Measurements from ENCODE around the gene ENKUR.

The ENKUR gene

DNA sequence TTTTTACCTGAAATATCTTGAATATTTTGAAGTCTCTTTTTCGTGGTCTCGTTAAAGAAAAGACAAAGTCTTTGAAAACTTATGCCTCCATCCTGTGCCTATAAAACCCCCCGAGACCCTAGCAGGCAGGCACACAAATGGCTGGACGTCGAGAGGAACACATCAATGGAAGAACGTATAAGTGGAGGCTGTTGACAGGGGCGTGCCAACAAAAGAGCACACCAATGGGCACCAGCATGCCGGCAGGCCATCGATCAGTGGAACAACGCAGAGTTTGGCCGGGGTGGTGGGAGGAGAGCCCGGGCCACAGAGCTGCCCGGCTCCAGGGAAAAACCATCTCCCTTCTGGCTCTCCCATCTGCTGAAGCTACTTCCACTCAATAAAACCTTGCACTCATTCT is 24.7 kb downstream of the ENKUR start:
- Histone ChIP-seq H3K27ac (no peak overlapping the region), H3K4me2 (no peak overlapping the region), H3K4me1 (ENCODE audit: low read depth, poor library complexity, severe bottlenecking) (no peaks in the 10 kb centered on the region), H3K4me3 (IDR thresholded peaks at IDR 0.05; ENCODE audit: insufficient read depth, low read depth, low read length) (no peak overlapping the region), H3K36me3 (ENCODE audit: insufficient read depth) (no peaks in the 10 kb centered on the region), H3K27me3 (ENCODE audit: insufficient read depth, low read depth) (no peaks in the 10 kb centered on the region), H2AFZ (ENCODE audit: low read depth) (no peak overlapping the region), H3K79me2 (ENCODE audit: insufficient read depth, low read depth) (no peaks in the 10 kb centered on the region), H4K20me1 (ENCODE audit: insufficient read depth) (no peaks in the 10 kb centered on the region), H3K9ac (no peak overlapping the region)
- TF ChIP-seq, protein P1, sequence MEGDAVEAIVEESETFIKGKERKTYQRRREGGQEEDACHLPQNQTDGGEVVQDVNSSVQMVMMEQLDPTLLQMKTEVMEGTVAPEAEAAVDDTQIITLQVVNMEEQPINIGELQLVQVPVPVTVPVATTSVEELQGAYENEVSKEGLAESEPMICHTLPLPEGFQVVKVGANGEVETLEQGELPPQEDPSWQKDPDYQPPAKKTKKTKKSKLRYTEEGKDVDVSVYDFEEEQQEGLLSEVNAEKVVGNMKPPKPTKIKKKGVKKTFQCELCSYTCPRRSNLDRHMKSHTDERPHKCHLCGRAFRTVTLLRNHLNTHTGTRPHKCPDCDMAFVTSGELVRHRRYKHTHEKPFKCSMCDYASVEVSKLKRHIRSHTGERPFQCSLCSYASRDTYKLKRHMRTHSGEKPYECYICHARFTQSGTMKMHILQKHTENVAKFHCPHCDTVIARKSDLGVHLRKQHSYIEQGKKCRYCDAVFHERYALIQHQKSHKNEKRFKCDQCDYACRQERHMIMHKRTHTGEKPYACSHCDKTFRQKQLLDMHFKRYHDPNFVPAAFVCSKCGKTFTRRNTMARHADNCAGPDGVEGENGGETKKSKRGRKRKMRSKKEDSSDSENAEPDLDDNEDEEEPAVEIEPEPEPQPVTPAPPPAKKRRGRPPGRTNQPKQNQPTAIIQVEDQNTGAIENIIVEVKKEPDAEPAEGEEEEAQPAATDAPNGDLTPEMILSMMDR (conservative IDR thresholded peaks at IDR 0.05; ENCODE audit: low read depth, low read length) = no peak

DNA sequence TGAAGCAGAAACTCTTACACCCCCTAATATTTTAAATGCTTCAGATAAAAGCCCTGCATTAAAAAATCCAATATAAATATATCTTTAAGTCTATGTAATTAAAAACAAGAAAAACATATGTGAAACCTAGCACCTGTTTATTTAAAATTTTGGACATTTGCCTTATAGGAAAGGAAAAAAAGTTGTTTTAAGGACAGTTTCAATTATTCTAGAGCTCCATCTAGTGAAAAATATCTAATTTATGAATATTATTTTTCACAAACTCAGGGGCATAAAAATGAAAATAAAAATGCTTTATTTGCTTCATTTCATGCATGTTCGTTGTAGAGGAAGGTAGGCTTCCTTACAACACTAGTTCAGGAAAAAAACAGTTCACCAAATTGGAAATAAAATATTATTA is 26.1 kb downstream of the ENKUR start:
- TF ChIP-seq, protein P1 (conservative IDR thresholded peaks at IDR 0.05; ENCODE audit: low read depth, low read length) = no peak; the same call in 1 of the 2 replicates
- Histone ChIP-seq H3K79me2 (ENCODE audit: insufficient read depth, low read depth) (no peaks in the 10 kb centered on the region), H3K4me2 (no peak overlapping the region), H3K27me3 (ENCODE audit: insufficient read depth, low read depth) (no peaks in the 10 kb centered on the region), H3K4me1 (ENCODE audit: low read depth, poor library complexity, severe bottlenecking) (no peaks in the 10 kb centered on the region), H2AFZ (ENCODE audit: low read depth) (no peak overlapping the region), H3K4me3 (IDR thresholded peaks at IDR 0.05; ENCODE audit: insufficient read depth, low read depth, low read length) (no peak overlapping the region), H3K9ac (no peak overlapping the region), H3K36me3 (ENCODE audit: insufficient read depth) (no peaks in the 10 kb centered on the region), H3K27ac (no peak overlapping the region), H4K20me1 (ENCODE audit: insufficient read depth) (no peaks in the 10 kb centered on the region)

DNA sequence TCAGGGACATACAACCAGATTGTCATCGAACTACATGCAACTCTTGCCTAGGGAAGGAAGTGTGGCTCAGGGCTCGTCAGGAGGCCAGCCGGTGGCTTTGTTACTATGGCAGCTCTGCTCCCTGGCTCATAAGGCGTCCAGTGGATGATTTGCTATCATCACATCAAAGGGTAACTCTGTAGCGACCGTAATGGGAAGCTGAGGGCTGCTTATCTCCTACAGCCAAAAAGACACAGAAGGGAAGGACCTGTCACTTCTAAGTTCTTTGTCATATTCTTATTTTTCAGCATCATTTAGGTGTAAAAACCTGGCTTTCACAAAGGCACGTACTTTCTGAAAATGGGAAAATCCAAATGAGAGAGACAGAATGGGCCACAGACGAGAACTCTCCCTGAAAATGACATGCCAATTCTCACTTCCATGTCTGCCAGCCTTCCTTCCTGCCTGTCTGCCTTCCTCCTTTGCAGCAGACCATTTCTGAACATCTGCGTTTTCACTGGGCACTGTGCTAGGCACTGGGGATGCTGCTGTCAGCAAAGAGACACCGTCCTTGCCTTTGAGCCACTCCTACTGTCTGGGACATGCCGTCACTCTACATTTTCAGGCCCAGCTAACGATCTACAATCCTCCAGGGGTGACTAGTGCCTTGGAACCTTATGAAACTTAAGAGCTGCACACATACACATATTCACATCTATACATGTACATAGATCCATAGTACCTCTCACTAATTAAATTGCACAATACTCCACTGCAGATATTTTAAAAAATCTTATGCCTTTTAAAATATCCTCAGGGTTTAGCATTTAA is 26.9 kb downstream of the ENKUR start:
- Histone ChIP-seq H4K20me1 (ENCODE audit: insufficient read depth) (no peaks in the 10 kb centered on the region), H3K4me3 (IDR thresholded peaks at IDR 0.05; ENCODE audit: insufficient read depth, low read depth, low read length) (no peak overlapping the region), H3K4me2 (no peak overlapping the region), H3K9ac (no peak overlapping the region), H3K27ac (no peak overlapping the region), H3K27me3 (ENCODE audit: insufficient read depth, low read depth) (no peaks in the 10 kb centered on the region), H3K36me3 (ENCODE audit: insufficient read depth) (no peaks in the 10 kb centered on the region), H2AFZ (ENCODE audit: low read depth) (no peak overlapping the region), H3K4me1 (ENCODE audit: low read depth, poor library complexity, severe bottlenecking) (no peaks in the 10 kb centered on the region), H3K79me2 (ENCODE audit: insufficient read depth, low read depth) (no peaks in the 10 kb centered on the region)
- TF ChIP-seq, protein P1 (conservative IDR thresholded peaks at IDR 0.05; ENCODE audit: low read depth, low read length) = no peak

DNA sequence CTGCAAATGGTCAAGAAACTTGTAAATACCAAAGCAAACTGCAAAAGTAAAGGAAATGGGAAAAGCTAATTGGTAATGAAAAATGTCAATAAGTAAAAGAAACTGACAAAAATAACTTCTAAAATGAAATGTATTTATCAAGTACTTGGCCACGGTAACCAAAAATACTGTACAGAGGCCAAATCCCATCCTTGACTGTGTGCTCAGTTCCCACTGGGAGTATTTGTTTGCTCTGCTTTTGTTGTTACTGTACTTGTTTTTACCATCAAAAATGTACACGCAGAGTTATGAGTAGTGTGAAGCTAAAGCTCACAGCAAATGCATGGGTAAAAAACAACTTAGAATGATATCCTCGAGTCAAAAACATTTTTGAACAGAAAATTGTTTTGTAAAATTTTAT is 31.1 kb downstream of the ENKUR start:
- no peaks in the 10 kb centered on the region for H3K36me3 ChIP-seq (ENCODE audit: insufficient read depth)
- no peak overlapping the region for H3K4me2 ChIP-seq
- H3K27me3 ChIP-seq (ENCODE audit: insufficient read depth, low read depth) = no peaks in the 10 kb centered on the region
- TF ChIP-seq, protein P1 (conservative IDR thresholded peaks at IDR 0.05; ENCODE audit: low read depth, low read length) = no peak
- H3K4me3 ChIP-seq (IDR thresholded peaks at IDR 0.05; ENCODE audit: insufficient read depth, low read depth, low read length) = no peak overlapping the region
- H3K79me2 ChIP-seq (ENCODE audit: insufficient read depth, low read depth) = no peaks in the 10 kb centered on the region
- H2AFZ ChIP-seq (ENCODE audit: low read depth) = no peak overlapping the region
- H3K4me1 ChIP-seq (ENCODE audit: low read depth, poor library complexity, severe bottlenecking) = peaks cover 6% of the 10 kb centered on the region
- H3K9ac ChIP-seq = no peak overlapping the region
- no peaks in the 10 kb centered on the region for H4K20me1 ChIP-seq (ENCODE audit: insufficient read depth)
- H3K27ac ChIP-seq = no peak overlapping the region

All from KMS-11 (cell line).